MV-4-11 (cell line): ENCODE measurements around the gene CAMK2B.
A peak's percentile ranks its signal among the peaks of the same experiment; 100 is the strongest.

Experiments
- DNase-seq: peaks from one replicate; lab custom pipeline; 2025; lab: John Stamatoyannopoulos, UW

The CAMK2B gene

DNA sequence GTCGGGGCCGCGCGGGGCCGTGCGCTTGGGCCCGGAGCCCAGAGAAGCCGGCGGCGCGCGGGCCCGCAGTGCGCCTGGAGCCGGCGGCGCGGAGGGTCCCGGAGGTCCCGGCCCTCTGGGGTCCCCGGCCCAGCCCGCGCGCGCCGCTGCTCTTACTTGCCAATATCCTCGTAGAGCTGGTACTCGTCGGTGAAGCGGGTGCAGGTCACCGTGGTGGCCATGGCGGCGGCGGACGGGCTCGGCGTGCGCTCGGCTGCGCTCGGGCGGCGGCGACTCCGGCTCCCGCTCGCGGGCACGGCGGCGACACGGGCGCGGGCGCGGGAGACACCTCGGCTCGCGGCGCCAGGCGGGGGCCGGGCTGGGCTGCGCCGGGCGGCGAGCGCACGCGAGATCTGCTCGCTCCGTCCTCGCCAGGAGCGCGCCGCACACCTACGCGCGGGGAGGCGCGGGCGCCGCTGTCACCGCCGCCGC is at the start of gene CAMK2B:
CAMK2B (minus strand) TSS at position 394 of the 471 bp plus-strand sequence; CDS start at position 221, 173 bp downstream.
- DNase-seq: no peak

- no peak for DNase-seq
Observed at GRCh38 chr7:44374007-44374763, 48.8 kb upstream of the CAMK2B start.

DNA sequence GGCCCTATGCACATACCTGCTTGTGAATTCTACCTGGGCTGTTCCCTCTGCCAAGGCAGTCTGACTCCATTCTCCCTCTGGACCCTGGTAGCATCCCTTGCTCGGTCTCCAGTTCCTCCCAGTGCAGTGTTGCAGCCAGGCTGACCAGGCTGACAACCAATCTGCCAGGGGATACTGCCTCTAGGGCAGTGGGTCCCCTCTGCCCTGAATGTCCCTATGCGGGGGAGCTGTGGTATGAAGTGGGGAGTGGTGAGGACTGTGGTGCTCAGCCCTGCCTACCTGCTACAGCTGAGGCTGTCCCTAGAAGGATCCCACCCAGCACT is 48.0 kb upstream of the CAMK2B start:
- DNase-seq: no peak

- DNase-seq: no peak
Observed at GRCh38 chr7:44372560-44373417, 47.4 kb upstream of the CAMK2B start.

DNA sequence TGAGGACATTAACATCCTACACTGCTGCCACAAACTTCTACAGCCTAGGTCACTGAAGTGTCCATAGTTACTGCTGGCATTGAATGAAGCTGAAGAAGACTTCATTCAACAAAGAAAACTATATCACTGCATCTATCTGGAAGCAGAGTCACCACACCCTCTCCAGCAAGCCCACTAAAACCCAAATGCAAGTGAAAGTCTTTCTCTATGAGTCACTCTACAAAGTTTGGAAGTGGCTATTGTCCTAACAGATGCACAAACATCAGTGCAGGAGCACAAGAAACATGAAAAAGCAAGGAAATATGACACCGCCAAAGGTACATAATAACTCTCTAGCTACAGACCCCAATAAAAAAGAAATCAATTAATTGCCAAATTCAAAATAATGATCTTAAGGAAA is 43.5 kb upstream of the CAMK2B start:
- DNase-seq: no peak

DNA sequence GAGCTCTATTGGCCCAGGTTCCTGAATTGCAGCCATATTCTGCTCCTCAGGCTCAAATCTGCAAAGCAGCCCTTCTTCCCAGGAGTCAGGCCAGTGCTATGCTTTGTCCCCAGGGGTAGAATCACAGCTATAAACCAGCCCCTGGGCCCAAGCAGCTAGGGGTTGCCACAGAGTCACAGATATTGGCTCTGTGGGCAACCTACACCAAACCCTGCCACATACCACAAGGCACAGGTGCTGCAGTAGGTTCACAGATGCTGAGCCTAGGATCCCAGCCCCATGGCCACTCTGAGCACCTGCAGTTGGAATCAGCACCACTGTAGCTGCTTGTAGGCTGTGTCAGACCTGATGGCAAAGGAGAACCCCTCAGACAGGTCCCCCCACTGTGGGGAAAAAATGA is 43.1 kb upstream of the CAMK2B start:
- DNase-seq: no peak

- DNase-seq: no peak
Observed at GRCh38 chr7:44367475-44368043, 42.2 kb upstream of the CAMK2B start.

DNA sequence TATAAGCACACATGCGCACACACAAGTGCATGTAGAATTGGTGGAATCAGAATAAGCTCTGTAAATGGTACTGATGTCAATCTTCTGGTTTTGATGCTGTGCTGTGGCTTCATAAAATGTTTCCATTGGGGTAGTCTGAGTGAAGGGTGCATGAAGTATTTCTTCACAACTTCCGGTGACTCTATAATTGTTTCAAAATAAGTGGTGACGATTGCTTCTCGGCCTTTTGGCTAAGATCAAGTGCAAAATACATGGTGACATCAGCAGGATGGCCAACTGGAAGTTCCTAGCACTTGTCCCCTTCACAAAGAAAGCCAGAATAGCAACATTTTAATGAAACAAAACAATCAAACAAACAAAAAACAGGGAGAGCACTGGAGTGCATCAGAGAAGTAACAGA is 41.6 kb upstream of the CAMK2B start:
- peak; percentile 72 for DNase-seq

DNA sequence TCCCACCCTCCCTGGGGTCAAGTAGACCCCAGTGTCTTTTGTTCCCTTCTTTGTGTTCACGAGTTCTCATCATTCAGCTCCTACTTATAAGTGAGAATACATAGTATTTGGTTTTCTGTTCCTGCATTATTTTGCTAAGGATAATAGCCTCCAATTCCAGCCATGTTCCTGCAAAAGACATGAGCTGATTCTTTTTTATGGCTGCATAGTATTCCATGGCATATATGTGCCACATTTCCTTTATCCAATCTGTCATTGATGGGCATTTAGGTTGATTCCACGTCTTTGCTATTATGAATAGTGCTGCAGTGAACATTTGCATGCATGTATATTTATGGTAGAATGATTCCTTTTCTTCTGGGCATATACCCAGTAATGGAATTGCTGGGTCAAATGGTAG is 28.3 kb upstream of the CAMK2B start:
- DNase-seq: no peak

DNA sequence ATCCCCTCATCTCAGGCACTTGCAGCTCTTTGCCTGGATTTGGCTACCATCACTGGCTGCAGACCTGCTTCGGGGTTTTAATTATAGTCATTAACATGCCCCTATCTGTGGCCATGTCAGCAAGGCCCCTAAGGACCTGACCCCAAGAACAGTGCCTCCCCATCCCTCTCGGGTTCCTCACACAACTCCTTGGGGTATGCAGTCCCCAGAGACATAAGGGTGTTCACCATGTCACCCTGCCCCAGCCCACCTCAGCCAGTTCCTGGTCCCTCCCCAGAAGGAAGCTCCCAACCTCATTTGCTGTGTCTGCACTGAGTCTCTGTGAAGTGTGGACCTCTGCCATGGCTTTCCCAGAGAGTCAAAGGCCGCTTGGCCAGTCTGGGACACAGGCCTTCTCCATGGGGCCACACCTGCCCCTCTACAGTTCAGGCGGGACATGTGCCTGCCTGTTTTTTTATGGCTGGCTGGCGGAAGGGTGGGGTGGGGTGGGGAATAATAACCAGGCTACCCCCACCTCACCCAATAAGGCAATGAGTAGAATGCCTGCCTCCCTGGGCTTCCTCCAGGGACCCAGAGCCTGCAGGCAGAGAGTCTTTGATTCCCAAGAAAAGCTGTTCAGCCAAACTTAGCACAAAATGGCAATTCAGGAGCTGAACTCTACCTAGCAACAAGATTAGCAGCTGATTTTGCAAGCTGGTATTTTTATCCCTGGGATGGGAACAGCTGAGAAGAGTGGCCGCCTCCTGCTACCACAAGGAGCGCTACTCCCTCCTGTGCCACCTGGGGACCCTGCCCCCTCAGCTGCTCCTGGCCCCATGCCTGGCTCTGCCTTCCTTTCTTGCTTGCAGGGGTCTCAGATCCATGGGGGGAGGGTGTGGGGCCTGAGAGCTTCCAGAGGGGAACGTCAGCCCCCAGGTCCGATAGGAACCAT is 23.7 kb upstream of the CAMK2B start:
- no peak for DNase-seq

DNA sequence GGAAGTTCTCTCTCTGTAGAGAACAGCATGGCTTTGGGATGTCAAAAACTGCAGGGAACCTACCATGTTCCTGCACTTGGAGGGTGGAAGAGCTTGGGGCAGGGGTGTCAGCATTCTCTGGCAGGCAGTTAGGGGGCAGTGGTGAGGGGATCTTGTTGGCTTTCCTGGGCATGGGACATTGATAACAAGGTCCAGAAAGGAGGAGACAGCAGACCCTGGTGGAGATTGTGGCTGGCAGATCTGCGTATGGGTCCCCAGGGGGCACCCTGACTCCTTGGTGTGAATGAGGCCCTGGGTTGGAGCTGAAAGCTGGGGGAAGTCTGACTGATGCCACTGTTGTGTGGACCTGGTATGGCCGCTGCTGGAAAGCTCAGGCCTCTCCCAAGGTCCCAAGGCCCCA is 22.9 kb upstream of the CAMK2B start:
- peak; percentile 42 for DNase-seq

- DNase-seq: no peak
Observed at GRCh38 chr7:44347546-44348114, 22.2 kb upstream of the CAMK2B start.

GRCh38 chr7:44346063-44346462 is 20.7 kb upstream of the CAMK2B start:
- DNase-seq: no peak

DNA sequence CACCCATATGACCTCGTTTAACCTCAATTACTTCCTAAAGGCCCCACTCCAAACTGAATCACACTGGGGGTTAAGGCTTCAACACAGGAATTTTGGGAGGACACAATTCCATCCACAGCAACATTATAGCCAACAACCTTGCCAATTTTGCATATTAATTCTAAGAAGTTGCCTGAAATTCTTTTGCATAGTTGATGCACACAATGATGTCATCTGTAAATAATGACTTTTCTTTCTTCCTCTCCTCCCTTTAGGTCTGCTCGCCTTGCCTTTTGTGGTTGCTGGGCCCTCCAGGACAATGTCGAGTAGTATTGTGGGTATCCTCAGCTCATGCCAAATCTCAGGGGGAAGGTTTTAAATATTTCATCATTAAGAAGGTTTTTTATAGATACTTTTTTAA is 16.0 kb upstream of the CAMK2B start:
- no peak for DNase-seq

DNA sequence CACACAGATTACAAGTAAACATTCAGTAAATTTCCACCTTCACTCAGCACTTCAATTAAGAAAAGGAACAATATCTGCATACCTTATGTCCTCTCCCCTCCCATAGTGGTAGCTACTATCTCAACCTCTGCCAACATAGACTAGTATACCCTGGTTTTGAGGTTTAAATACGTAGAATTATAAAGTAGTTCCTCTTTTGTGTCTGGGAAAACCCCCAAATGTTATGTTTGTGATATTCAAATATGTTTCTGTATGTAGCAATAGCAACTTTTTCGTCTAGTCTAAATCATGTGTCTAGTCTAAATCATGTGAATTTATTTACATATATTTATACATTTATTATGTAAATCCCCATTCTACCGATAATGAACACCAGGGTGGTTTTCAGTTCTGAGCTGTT is 13.2 kb upstream of the CAMK2B start:
- DNase-seq: peak; percentile 47

DNA sequence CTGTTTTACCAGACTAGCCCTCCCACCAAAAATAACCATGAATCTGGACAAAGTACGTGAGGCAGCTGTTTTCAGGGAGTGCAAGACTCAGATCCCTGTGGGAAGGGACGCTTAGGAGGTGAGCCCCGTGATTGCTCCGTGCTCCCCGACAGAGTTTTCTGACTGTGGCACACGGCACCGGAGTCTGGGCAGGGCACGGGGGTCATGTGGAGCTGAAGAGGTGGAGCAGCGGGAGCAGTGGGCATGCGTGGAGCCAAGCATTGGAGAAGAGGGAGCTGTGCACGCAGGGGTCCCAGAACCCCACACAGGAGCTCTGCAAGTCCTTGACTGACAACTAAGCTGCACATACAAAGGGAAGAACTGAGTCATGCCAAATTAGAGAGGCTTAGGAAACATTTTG is 11.1 kb upstream of the CAMK2B start:
- no peak for DNase-seq

DNA sequence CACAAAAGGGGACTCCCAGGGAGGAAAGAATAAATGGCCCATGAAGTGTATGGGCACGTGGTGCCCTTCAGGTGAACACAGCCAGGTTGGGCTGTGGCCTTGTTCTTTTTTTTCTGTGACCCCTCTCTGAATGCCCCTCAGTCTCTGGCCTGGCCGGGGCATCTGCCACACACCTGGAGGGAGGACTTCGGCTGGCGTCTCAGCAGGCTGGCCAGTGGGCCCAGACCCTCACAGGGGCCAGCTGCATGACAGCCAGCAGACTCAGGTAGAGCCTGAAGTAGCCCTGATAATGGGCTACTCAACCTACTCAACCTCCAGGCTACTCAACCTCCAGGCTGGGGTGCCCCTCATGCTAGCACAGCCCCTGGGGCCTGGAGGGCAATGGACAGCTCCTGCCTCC is 9.8 kb upstream of the CAMK2B start:
- no peak for DNase-seq

- DNase-seq: no peak
Observed at GRCh38 chr7:44334734-44335097, 9.3 kb upstream of the CAMK2B start.

GRCh38 chr7:44333911-44334733 is 8.7 kb upstream of the CAMK2B start:
- no peak for DNase-seq

DNA sequence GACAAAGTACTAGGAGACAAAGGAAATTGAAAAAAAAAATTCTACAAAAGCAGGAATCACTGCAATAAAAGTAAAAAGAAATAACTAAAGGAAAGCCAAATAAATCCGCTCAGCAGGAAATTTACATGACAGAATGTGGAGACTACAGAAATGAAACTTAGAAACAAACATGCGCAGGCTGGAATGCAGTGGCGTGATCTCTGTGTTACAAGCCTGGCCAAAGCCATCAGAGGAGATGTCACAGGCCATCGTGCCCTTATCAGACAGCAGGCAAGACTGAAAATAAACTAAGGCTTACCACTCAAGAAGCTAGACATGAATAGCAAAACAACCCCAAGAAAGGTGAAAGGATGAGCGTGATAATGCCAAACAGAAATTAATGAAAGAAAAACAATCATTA is 6.3 kb upstream of the CAMK2B start:
- no peak for DNase-seq

GRCh38 chr7:44330331-44330730 is 4.9 kb upstream of the CAMK2B start:
- DNase-seq: no peak
